GM12864 (cell line): Measurements from ENCODE around the gene PLXDC2.

Source experiments
- DNase-seq: peaks from one replicate; pipeline ENCODE4 v3.0.0-alpha.2; 2011; ENCODE audit warnings: low read depth
- H3K4me3 ChIP-seq: 2 replicates; pipeline ENCODE4 v1.5.1; 2011; ENCODE audit warnings: mild to moderate bottlenecking, low read depth, low read length, control low read depth
- CTCF ChIP-seq: IDR thresholded peaks from 2 replicates; pipeline ENCODE4 v1.5.1; 2011; ENCODE audit warnings: low read depth, mild to moderate bottlenecking, moderate library complexity, low read length, control low read depth, inconsistent platforms; ENCODE audit errors: missing control alignments

Gene PLXDC2

GRCh38 chr10:20157314-20157713 lies 341.1 kb downstream of the PLXDC2 start:
- DNase-seq, result no peak
- no peak for TF ChIP-seq CTCF

GRCh38 chr10:20158086-20158485 lies 341.9 kb downstream of the PLXDC2 start:
- no peak overlapping the region for H3K4me3 ChIP-seq
- no peak for DNase-seq
- no peak for TF ChIP-seq CTCF

More at GRCh38 chr10:20157314-20157713, 341.1 kb downstream of the PLXDC2 start:
- H3K4me3 ChIP-seq, result no peak overlapping the region

- DNase-seq, result no peak
- no peak overlapping the region for H3K4me3 ChIP-seq
- no peak for TF ChIP-seq CTCF
These were observed 345.9 kb downstream of the PLXDC2 start for GRCh38 chr10:20162123-20162522.

GRCh38 chr10:20166096-20166675 lies 350.0 kb downstream of the PLXDC2 start:
- no peak overlapping the region for H3K4me3 ChIP-seq
- no peak for TF ChIP-seq CTCF
- DNase-seq, result no peak

GRCh38 chr10:20170661-20171060 lies 354.4 kb downstream of the PLXDC2 start:
- DNase-seq, result no peak
- H3K4me3 ChIP-seq, result no peak overlapping the region
- TF ChIP-seq CTCF, result no peak

GRCh38 chr10:20173046-20173445 lies 356.8 kb downstream of the PLXDC2 start:
- H3K4me3 ChIP-seq, result no peak overlapping the region
- no peak for DNase-seq
- no peak for TF ChIP-seq CTCF

- no peak for TF ChIP-seq CTCF
- H3K4me3 ChIP-seq, result no peak overlapping the region
- DNase-seq, result no peak
These were observed 359.5 kb downstream of the PLXDC2 start for GRCh38 chr10:20175719-20176118.
